ENCODE results near the gene HPDL.
"Not testable (repeated sequence)": the region's sequence is repeated elsewhere in the genome, so short reads cannot be mapped to it uniquely, and the experiment has no call there.

HPDL gene

DNA sequence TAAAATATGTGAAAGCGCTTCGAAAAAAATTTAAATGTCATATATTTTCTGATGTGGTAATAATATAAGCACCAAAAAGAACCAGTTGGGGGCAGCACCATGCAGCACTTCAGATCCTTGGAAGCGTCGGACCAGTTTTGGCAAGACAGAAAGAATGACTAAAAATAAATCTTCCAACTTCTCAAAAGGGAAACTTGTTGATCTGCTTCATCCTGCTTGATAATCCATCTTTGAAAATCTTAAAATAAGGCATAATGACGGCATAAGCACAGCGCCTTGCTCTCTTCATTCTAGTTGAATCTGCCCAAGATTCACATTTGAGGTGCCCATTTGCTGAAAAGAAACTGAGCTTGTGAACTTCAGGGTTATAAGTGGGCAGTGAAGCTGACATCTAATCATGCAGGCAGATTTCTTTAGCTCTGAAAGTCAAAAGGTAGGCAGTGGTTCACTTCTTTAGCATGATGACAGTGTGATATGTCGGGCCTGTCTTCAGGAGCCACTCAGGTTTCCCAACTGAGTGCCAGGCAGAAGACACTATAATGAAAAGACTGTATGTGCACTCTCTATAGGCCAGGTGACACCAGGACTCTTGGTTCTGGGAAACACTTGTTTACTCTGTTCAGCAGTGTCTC, 33.3 kb downstream of the HPDL start:
- Mint-ChIP-seq H3K36me3 (peaks cover 5% of the 10 kb centered on the region), H3K27me3 (no peaks in the 10 kb centered on the region), H3K9me3 (no peaks in the 10 kb centered on the region), H3K4me1 (peaks cover 20% of the 10 kb centered on the region), H3K4me3 (no peak overlapping the region), H3K27ac (peak overlapping the region; percentile 40)
- no peak for ATAC-seq

DNA sequence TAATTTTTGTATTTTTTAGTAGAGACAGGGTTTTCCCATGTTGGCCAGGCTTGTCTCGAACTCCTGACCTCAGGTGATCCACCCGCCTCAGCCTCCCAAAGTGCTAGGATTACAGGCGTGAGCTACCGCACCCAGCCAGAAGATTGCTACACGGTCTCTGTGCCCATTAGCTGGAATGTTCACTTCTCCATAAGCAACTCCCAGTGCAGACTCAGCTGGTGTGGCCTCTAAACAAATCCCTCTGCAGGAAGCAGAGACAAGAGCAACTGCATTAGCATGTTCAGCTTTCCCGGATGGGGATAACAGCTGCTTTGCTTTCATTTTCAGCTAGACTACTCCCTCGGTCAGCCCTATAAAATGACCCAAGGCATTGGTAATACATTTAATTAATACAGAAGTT, 34.3 kb downstream of the HPDL start:
- H3K4me3 Mint-ChIP-seq, H3K36me3 Mint-ChIP-seq, H3K27me3 Mint-ChIP-seq, ATAC-seq, H3K9me3 Mint-ChIP-seq: not testable (repeated sequence)
- H3K27ac Mint-ChIP-seq = peak overlapping the region; percentile 24
- peaks cover 18% of the 10 kb centered on the region for H3K4me1 Mint-ChIP-seq

DNA sequence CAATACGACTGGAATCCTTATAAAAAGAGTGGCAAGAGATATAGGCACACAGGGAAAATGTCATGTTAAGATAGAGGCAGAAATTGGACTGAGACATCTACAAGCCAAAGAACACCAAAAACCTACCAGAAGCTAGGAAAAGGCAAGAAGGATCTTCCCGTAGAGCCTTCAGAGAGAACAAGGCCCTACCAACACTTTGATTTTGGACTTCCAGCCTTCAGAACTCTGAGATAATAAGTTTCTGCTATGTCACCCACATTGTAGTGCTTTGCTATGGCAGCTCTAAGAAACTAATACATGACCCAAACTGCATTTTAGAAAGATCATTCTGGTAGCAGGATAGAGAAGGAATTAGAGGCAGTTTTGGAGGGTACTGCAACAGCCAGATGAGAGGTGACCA, 37.6 kb downstream of the HPDL start:
- Mint-ChIP-seq H3K9me3 (no peaks in the 10 kb centered on the region), H3K27ac (peak overlapping the region; percentile 42), H3K4me3 (no peak overlapping the region)

DNA sequence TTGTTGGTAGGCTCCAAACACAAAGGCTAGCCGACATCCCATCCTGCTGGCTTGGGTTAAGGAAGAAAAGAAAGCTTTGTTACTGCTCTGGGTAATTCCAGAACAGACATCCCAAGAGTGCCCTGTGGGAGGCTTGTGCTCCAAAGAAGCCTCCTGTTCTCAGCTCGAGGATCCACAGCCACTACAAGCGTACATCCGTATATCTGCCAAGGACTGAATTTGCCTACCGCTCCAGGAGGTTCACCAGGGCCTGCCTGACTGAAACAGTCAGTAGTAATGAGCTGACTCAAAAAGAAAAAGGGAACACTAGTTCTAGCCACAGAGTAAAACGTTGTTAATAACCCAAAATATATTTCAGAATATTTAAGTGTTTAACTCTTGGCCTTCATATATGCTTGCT, 38.4 kb downstream of the HPDL start:
- Mint-ChIP-seq H3K27me3 (no peaks in the 10 kb centered on the region), H3K4me3 (no peak overlapping the region), H3K27ac (peak overlapping the region; percentile 42), H3K36me3 (no peaks in the 10 kb centered on the region), H3K9me3 (no peaks in the 10 kb centered on the region), H3K4me1 (peaks cover 8% of the 10 kb centered on the region)
- ATAC-seq = peak; percentile 79

More for the DNA sequence above, 37.6 kb downstream of the HPDL start:
- no peaks in the 10 kb centered on the region for H3K36me3 Mint-ChIP-seq
- H3K4me1 Mint-ChIP-seq = peaks cover 11% of the 10 kb centered on the region
- no peak for ATAC-seq
- no peaks in the 10 kb centered on the region for H3K27me3 Mint-ChIP-seq

DNA sequence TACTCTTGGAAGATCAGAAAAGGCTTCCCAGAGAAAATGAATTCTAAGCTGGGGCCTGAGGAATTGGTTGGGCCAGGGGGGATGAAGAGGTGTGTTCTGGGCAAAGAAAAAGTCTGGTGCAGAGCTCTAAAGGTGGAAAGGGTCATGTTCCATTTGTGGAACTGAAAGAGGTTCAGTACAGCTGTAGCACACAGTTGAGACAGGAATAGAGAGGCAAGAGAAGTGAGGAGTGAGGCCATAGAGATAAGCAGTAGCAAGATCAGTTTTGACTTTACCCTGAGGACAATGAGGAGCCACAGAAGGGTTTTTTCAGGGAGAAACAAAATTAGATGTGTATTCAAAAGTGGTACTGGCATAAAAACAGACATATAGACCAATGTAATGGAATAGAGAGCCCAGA, 43.9 kb downstream of the HPDL start:
- no peak overlapping the region for H3K4me3 Mint-ChIP-seq
- H3K27me3 Mint-ChIP-seq = no peaks in the 10 kb centered on the region
- ATAC-seq = peak; percentile 70
- H3K36me3 Mint-ChIP-seq = no peaks in the 10 kb centered on the region
- no peaks in the 10 kb centered on the region for H3K9me3 Mint-ChIP-seq
- peaks cover 39% of the 10 kb centered on the region for H3K4me1 Mint-ChIP-seq
- H3K27ac Mint-ChIP-seq = no peak overlapping the region

DNA sequence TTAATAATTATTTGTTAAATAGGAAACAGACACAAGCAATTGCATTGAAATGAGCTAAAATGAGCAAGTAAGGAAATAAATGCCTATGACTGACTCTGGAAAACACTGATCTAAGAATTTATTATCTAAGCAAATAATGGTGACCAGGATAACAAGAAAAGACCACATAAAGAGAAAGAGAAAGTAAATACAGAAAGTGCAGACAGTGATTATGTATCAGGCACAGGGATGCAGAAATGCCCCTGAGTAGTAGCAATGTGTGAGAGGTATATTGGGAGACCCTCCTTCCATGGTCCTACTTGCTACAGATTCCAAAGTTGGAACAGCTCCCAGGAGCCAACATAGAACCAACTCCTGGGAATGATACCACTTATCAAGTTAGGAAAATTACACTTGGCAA, 46.9 kb downstream of the HPDL start:
- H3K36me3 Mint-ChIP-seq = peaks cover 10% of the 10 kb centered on the region
- no peak for ATAC-seq
- H3K4me3 Mint-ChIP-seq = peak overlapping the region; percentile 29
- H3K27me3 Mint-ChIP-seq = no peaks in the 10 kb centered on the region
- peaks cover 49% of the 10 kb centered on the region for H3K4me1 Mint-ChIP-seq
- H3K9me3 Mint-ChIP-seq = no peaks in the 10 kb centered on the region
- peak overlapping the region; percentile 59 for H3K27ac Mint-ChIP-seq

DNA sequence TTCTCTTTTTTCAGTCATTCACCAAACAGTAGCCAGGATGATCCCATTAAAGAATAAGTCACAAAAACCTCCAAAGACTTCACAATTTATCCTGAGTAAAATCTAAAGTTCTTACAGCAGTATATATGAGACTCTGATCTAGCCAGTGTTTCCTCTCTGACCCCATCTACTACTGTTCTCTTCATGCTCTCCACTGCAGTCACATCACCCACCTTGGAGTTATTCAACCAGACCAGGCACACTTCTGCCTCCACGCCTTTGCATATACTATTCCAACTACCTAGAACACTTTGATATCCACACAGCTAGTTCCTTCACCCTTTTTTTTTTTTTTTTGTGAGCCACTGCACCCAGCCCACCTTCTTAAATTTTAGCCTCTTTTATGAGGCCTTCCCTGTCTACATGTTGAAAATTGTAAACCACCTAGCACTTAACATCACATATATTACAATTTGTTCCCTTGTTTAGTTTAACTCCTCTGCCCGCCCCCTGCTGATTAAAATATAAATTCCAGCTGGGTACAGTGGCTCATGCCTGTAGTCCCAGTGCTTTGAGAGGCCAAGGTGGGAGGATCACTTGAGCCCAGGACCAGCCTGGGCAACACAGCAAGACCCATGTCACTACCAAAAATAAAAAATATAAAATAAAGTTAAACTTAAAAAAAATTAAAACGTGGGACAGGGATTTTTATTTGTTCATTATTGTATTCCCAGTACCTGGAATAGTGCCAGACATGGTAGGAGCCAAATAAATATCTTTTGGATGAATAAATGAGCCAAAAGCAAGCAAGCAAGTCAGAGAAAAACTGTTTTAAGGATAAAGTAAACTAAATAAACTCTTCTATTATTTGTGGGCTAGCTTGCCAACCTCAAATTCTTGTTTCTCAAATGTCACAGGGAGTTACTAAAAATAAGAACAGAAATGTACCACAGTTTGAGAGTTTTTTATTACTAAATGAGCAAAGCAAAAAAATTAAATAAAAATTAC, 48.7 kb downstream of the HPDL start:
- H3K27ac Mint-ChIP-seq = peak overlapping the region; percentile 59

DNA sequence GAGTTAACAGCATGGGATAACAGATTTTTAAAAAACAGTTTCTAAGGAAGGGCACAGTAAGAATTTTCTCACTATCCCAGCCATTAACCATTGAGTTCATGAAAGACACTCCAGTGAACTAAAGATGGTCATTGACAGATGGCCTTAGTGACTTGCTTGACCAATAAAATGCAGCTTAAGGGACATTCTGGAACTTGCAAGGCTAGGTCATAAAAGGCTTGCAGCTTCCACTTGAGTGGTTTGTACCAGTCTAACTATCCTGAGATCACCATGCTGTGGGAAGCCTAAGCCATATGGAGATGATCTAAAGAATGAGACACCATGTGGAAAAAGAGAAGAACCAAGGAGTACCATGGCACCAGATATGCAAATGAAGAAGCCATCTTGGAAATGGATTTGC, 51.5 kb downstream of the HPDL start:
- no peak overlapping the region for H3K4me3 Mint-ChIP-seq

More for the DNA sequence above, 48.7 kb downstream of the HPDL start:
- Mint-ChIP-seq H3K4me1 (peaks cover 51% of the 10 kb centered on the region), H3K36me3 (peaks cover 10% of the 10 kb centered on the region), H3K9me3 (no peaks in the 10 kb centered on the region), H3K4me3 (no peak overlapping the region), H3K27me3 (no peaks in the 10 kb centered on the region)
- no peak for ATAC-seq

More for the DNA sequence above, 51.5 kb downstream of the HPDL start:
- no peak for ATAC-seq
- no peak overlapping the region for H3K27ac Mint-ChIP-seq
- H3K27me3 Mint-ChIP-seq = no peaks in the 10 kb centered on the region
- no peaks in the 10 kb centered on the region for H3K9me3 Mint-ChIP-seq
- H3K4me1 Mint-ChIP-seq = peaks cover 37% of the 10 kb centered on the region
- H3K36me3 Mint-ChIP-seq = peaks cover 10% of the 10 kb centered on the region

Measured in stimulated activated memory B cell treated with anti-CD40 and anti-IgM and Interleukin-4, amounts not matched to agents 10 μg/mL and 1 μg/mL and 100 μg/mL, for 72 hours (primary cell).